Mononuclear cell (primary cell): Measurements from ENCODE around the gene PHF12. TPM values are rescaled to one million over a fixed set of nuclear protein-coding genes. Genes with fewer than 3 reads are reported as not detected.
"Not testable (repeated sequence)": the region's sequence is repeated elsewhere in the genome, so short reads cannot be mapped to it uniquely, and the experiment has no call there.

Experiments
- H3K27me3 ChIP-seq: 2 replicates; pipeline ENCODE4 v1.6.0; 2011; ENCODE audit warnings: low read length, control low read depth; ENCODE audit not compliant: insufficient read depth
- H3K4me1 ChIP-seq: 2 replicates; pipeline ENCODE4 v1.5.1; 2011; ENCODE audit warnings: mild to moderate bottlenecking, low read length, control low read depth; ENCODE audit not compliant: insufficient read depth
- H3K4me3 ChIP-seq: 2 replicates; pipeline ENCODE4 v1.5.1; 2011; ENCODE audit warnings: mild to moderate bottlenecking, low read length, moderate library complexity
- H3K9me3 ChIP-seq: 2 replicates; pipeline ENCODE4 v1.5.1; 2011; ENCODE audit warnings: low read depth, mild to moderate bottlenecking, control low read depth, low read length
- total RNA-seq: library from RNA; depleted of rRNA; stranded (reverse); fragments of >200 nt; gene quantifications from one replicate; pipeline ENCODE4 v1.2.3, GENCODE V29; 2012

Gene PHF12
- total RNA-seq, 1 donor: 102 TPM

DNA sequence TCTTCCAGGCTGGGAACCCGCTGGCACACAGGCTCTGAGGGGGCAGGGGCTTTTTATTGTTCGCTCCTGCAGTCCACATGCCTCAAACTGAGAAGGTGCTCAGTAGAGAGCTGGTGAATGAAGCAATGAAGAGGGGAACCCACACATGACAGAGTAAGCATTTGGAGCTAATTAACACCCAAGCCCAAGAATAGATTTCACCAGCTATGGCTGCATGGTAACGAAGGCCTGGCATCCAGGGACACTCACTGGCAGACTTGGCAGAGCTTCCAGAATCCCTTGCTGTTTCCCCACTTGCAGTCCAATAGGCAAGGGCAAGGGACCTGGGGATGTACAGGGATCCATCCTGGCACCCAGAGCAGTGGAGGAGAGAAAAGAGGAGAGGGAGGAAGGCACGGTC is 66.0 kb downstream of the PHF12 start:
- peaks cover 12% of the 10 kb centered on the region for H3K4me1 ChIP-seq
- H3K4me3 ChIP-seq: no peak overlapping the region
- H3K27me3 ChIP-seq: no peaks in the 10 kb centered on the region
- H3K9me3 ChIP-seq: no peaks in the 10 kb centered on the region

DNA sequence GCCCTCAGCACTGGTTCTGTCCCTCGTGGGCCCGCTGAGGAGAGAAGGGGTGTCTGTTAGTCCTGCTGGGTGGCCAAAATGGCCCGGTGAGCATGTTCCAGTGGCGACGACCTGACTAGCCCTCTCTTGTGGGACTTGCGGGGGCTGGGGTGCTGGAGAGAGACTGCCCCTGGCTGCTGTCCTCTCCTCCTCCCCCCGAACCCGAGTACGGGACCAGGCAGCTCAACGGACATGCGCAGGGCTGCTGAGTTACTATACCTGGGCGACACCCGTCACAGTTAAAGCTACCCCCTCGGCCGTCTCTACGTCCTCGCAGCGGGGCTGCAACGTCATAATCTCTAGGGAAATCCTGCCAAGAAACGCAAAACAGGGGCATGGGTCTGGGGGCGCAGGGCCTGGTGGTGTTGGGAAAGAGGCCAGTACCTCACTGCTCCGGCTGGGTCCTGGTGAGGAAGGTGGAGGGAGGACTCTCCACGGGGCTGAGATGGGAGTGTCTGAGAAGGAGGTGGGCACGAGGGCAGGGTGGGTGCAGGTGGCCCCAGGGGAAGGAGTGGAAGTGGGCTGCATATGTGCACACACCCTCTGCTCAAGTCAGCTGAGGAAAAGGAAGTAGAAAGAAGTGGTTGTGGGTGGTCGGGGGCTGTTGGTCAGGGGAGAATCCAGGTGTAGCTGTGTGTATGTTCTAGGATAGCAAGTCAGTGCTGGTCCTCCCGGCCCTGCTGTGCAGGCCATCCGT is 67.2 kb downstream of the PHF12 start:
- no peak overlapping the region for H3K4me3 ChIP-seq
- no peaks in the 10 kb centered on the region for H3K27me3 ChIP-seq
- no peaks in the 10 kb centered on the region for H3K4me1 ChIP-seq
- H3K9me3 ChIP-seq: no peaks in the 10 kb centered on the region

- no peaks in the 10 kb centered on the region for H3K27me3 ChIP-seq
- H3K4me1 ChIP-seq: no peaks in the 10 kb centered on the region
- H3K4me3 ChIP-seq: no peak overlapping the region
- H3K9me3 ChIP-seq: no peaks in the 10 kb centered on the region
Observed at GRCh38 chr17:28882154-28882895, 69.0 kb downstream of the PHF12 start.

- Histone ChIP-seq H3K4me3 (no peak overlapping the region), H3K4me1 (no peaks in the 10 kb centered on the region), H3K9me3 (no peaks in the 10 kb centered on the region), H3K27me3 (no peaks in the 10 kb centered on the region)
Observed at GRCh38 chr17:28881533-28882056, 69.7 kb downstream of the PHF12 start.

DNA sequence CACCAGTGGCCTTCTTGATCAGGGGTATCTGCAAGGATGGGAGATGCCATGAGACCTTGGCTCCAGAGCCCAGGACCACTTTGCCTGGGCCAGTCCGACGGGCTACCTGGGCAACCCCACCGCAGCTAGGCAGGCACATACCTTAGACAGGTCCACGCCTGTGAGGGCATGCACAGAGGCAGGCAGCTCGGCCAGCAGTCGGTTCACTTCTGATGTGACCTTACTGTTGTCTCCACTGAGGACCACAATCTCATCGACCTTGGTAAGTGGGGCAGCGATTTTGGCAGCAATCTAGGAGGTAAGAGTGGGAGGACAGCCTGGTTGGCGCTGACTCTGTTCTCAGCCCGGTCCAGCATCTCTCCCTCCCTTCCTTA is 70.8 kb downstream of the PHF12 start:
- Histone ChIP-seq H3K4me1 (no peaks in the 10 kb centered on the region), H3K27me3 (no peaks in the 10 kb centered on the region), H3K4me3 (no peak overlapping the region), H3K9me3 (no peaks in the 10 kb centered on the region)

- no peaks in the 10 kb centered on the region for H3K27me3 ChIP-seq
- H3K9me3 ChIP-seq: no peaks in the 10 kb centered on the region
- H3K4me3 ChIP-seq: no peak overlapping the region
- H3K4me1 ChIP-seq: no peaks in the 10 kb centered on the region
Observed at GRCh38 chr17:28879886-28880571, 71.3 kb downstream of the PHF12 start.

- Histone ChIP-seq H3K4me3 (no peak overlapping the region), H3K9me3 (no peaks in the 10 kb centered on the region), H3K27me3 (no peaks in the 10 kb centered on the region), H3K4me1 (no peaks in the 10 kb centered on the region)
Observed at GRCh38 chr17:28878981-28879380, 72.3 kb downstream of the PHF12 start.

DNA sequence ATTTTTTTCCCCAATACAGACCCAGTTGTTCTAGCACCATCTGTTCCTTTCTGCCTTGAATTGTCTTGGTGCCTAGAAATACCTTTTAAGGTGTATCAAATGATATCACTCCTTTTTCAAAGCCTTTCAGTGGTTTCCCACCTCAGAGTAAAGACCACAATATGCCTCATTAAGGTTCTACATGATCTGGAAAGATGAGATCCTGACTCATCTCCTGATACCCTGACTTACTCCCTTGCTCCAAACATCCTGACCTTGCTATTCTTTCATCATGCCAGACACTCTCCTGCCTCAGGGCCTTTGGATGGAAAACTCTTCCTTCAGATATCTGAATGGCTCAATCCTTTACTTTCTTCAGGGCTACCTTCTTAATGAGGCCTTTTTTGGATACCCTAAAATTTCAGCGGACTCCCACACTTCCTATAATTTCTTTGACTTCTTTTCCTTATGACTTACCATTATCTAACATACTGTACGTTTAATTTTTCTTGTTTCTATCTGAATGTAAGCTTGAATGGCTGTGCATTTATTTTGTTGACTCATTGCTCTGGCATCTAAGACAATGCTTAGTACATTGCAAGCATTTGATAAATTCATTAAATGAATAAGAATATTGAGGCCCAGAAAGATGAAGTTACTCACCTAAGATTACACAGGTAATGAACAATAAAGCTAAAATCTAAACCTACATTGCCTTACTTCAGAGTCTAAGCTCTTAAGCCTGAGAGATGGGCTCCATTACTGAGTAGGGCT is 73.0 kb downstream of the PHF12 start:
- no peaks in the 10 kb centered on the region for H3K27me3 ChIP-seq
- H3K4me3 ChIP-seq: no peak overlapping the region
- no peaks in the 10 kb centered on the region for H3K4me1 ChIP-seq
- H3K9me3 ChIP-seq: no peaks in the 10 kb centered on the region

DNA sequence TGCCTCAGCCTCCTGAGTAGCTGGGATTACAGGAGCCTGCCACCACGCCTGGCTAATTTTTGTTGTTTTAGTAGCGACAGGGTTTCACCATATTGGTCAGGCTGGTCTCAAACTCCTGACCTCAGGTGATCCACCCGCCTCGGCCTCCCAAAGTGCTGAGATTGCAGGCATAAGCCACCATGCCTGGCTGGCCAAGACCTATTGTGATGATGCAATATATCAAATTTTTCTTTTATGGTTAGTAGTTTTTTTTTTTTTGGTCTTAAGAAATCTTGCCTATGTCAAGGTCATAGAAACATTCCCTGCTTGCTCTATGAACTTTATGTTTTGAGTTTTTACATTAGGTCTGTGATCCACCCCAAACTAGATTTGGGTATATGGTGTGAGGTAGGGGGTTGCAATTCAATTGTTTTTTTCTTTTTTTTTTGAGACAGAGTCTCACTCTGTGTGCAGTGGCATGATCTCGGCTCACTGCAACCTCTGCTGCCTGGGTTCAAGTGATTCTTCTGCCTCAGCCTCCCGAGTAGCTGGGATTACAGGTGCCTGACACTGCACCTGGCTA is 74.1 kb downstream of the PHF12 start:
- not testable (repeated sequence) for H3K27me3 ChIP-seq, H3K4me3 ChIP-seq, H3K4me1 ChIP-seq, H3K9me3 ChIP-seq

DNA sequence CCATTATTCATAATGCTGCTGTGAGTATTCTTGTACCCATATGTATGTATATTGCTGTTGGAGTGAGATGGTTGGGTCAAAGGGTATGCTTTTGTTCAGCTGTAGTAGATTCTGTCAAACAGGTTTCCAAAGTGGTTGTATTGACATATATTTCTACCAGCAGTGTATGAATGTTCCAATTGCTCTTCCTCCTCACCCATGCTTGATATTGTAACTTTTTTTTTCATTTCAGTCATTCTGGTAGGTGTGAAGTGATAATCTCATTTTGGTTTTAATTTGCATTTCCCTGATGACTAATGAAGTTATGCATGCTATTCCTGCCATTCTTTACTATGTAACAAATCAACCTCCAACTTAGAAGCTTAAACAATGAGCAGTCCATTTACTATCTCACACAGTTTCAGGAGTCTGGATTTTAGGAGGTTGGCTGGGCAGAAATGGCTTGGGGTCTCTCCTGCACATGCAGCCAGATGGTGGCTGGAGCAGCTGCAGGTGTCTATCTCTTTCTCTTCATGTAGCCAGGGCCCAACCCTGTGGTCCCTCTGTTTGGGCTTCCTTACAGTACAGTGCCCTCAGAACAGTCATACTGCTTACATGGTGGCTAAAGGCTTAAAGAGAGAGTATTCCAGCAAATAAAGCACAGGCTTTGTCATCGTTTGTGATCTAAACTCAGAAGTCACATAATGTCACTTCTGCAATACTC is 75.3 kb downstream of the PHF12 start:
- Histone ChIP-seq H3K4me3 (no peak overlapping the region), H3K4me1 (peaks cover 9% of the 10 kb centered on the region), H3K9me3 (no peaks in the 10 kb centered on the region)

GRCh38 chr17:28874750-28875149 is 76.6 kb downstream of the PHF12 start:
- H3K27me3 ChIP-seq: no peaks in the 10 kb centered on the region
- no peak overlapping the region for H3K4me3 ChIP-seq
- no peaks in the 10 kb centered on the region for H3K9me3 ChIP-seq
- peaks cover 13% of the 10 kb centered on the region for H3K4me1 ChIP-seq

More for the DNA sequence above, 75.3 kb downstream of the PHF12 start:
- no peaks in the 10 kb centered on the region for H3K27me3 ChIP-seq

- H3K27me3 ChIP-seq: no peaks in the 10 kb centered on the region
- H3K9me3 ChIP-seq: no peaks in the 10 kb centered on the region
- H3K4me1 ChIP-seq: peaks cover 13% of the 10 kb centered on the region
- H3K4me3 ChIP-seq: no peak overlapping the region
Observed at GRCh38 chr17:28873839-28874238, 77.5 kb downstream of the PHF12 start.

DNA sequence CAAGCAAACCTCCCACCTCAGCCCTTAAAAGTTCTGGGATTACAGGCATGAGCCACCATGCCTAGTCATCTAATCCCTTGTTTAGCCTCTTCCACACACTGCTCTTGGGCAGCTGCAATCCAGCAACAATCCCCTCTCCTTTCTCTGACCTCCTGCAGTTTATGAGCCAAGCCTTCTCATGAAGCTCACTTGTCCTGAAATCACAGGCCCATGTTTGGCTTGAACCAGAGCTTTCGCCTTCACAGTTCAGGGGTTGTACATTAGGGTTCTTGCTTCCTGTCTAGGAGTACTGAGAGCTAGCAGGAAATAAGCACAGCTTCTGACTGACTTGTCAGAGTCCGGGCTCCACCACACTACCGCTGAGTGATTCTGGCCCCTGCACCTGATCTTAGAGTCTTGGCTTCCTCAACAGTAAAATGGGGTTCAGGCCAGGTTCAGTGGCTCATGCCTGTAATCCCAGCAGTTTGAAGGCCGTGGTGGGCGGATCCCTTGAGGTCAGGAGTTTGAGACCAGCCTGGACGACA is 80.2 kb downstream of the PHF12 start:
- Histone ChIP-seq H3K9me3 (no peaks in the 10 kb centered on the region), H3K27me3 (no peaks in the 10 kb centered on the region), H3K4me1 (peaks cover 14% of the 10 kb centered on the region), H3K4me3 (no peak overlapping the region)

DNA sequence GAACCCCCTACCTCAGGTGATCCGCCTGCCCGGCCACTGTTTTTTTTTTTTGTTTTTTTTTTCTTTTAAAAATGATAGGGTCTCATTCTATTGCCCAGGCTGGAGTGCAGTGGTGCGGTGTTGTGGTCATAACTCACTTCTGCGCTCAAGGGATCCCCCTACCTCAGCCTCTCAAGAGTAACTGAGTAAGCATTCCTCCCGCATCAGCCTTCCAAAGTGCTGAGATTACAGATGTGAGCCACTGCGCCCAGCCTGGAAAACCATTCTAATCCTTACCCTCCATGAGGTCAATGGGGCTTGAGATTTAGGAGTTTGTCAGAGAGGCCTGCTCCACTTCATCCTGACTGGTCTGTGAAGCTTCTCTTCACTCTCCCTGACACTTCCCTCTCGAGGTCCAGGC is 84.0 kb downstream of the PHF12 start:
- no peaks in the 10 kb centered on the region for H3K27me3 ChIP-seq
- H3K9me3 ChIP-seq: no peaks in the 10 kb centered on the region
- no peak overlapping the region for H3K4me3 ChIP-seq
- H3K4me1 ChIP-seq: peaks cover 21% of the 10 kb centered on the region
